ENCODE measurements around the gene HDGFL2. TPM values are rescaled to one million over a fixed set of nuclear protein-coding genes. Genes with fewer than 3 reads are reported as not detected.

The HDGFL2 gene
- total RNA-seq, 1 experiment from 2014 or later, result 108 TPM

- peak overlapping the region in 1 of 2 experiments; percentile 29; a peak in 1 of 5 replicates for H3K4me3 Mint-ChIP-seq
- Histone ChIP-seq H3K18ac (ENCODE audit: insufficient read length, low read depth, low read length) (no peak overlapping the region), H3T11ph (ENCODE audit: low read length) (no peak overlapping the region), H3K4me2 (ENCODE audit: insufficient read depth, insufficient read length, low read length) (no peak overlapping the region), H3K79me2 (ENCODE audit: insufficient read depth, low read length) (peaks cover 10% of the 10 kb centered on the region; the same call in 1 of the 2 replicates), H4K5ac (ENCODE audit: insufficient read length, low read depth, low read length) (no peak overlapping the region), H2BK120ac (ENCODE audit: low read depth, low read length, poor library complexity, severe bottlenecking) (no peak overlapping the region), H3K9ac (ENCODE audit: extremely low read depth, insufficient read length, low read length) (no peak overlapping the region), H2AFZ (ENCODE audit: low read length) (no peak overlapping the region), H4K8ac (replicated peaks; ENCODE audit: insufficient read length, low read depth, low read length) (no peak overlapping the region), H3K4me1 (ENCODE audit: insufficient read depth, low read length) (no peaks in the 10 kb centered on the region; the same call in 1 of the 2 replicates), H2BK12ac (ENCODE audit: insufficient read length, low read depth, low read length) (no peak overlapping the region), H3K14ac (ENCODE audit: insufficient read depth, low read length) (no peak overlapping the region), H3K56ac (ENCODE audit: insufficient read length, low read depth, low read length) (no peak overlapping the region), H3K23ac (ENCODE audit: insufficient read length, low read depth, low read length) (no peak overlapping the region), H2BK20ac (ENCODE audit: low read depth, low read length, poor library complexity, severe bottlenecking) (no peak overlapping the region), H2BK5ac (ENCODE audit: insufficient read length, low read length) (no peak overlapping the region), H2AK5ac (ENCODE audit: insufficient read length, low read length) (no peak overlapping the region), H3K27ac (ENCODE audit: insufficient read length, low read depth, low read length) (no peak overlapping the region), H3K23me2 (ENCODE audit: insufficient read length, low read depth, low read length, poor library complexity, severe bottlenecking) (peaks cover 17% of the 10 kb centered on the region), H4K20me1 (ENCODE audit: control insufficient read depth, insufficient read depth, insufficient read length) (peaks cover 3% of the 10 kb centered on the region), H4K91ac (ENCODE audit: insufficient read length, low read depth, low read length) (no peak overlapping the region), H2BK15ac (ENCODE audit: low read depth, low read length) (no peak overlapping the region), H3K79me1 (ENCODE audit: insufficient read depth, low read depth, low read length, poor library complexity, severe bottlenecking) (peaks cover 12% of the 10 kb centered on the region), H3K27me3 (ENCODE audit: insufficient read depth, low read length) (no peaks in the 10 kb centered on the region), H3K9me3 (ENCODE audit: control insufficient read depth, low read depth, low read length) (no peaks in the 10 kb centered on the region), H3K4ac (ENCODE audit: low read depth, low read length) (no peak overlapping the region)
- H3K36me3 Mint-ChIP-seq (ENCODE audit: insufficient read depth in 1 of 3, low read depth in 3 of 3), result peaks cover 11 to 34% (median 29%) of the 10 kb centered on the region in 3 experiments; a peak in 6 of 7 replicates
- no peak for DNase-seq
- no peak overlapping the region; a peak in 1 of 7 replicates for H3K27ac Mint-ChIP-seq
- no peak for TF ChIP-seq CTCF (conservative IDR thresholded peaks at IDR 0.05)
- H3K4me1 Mint-ChIP-seq, result peaks cover 7 to 16% of the 10 kb centered on the region in 2 experiments
- WGBS (ENCODE audit: extremely low coverage, insufficient read length, low lambda C conversion rate), result no CpG with 5 or more reads among the region's 16 CpGs
- H3K9me3 Mint-ChIP-seq, result no peaks in the 10 kb centered on the region
- H3K27me3 Mint-ChIP-seq (ENCODE audit: low read depth), result no peaks in the 10 kb centered on the region
These were observed 5.1 kb downstream of the HDGFL2 start for GRCh38 chr19:4477034-4477801.

Measured in H9 (cell line).